GM12891 (cell line): ENCODE data around the gene TUBB3.

Source experiments
- POLR2A ChIP-seq: IDR thresholded peaks from 2 replicates; pipeline ENCODE4 v1.6.1; 2011; ENCODE audit warnings: low read depth, low read length, control low read depth
- POLR2AphosphoS5 ChIP-seq: IDR thresholded peaks from 2 replicates; pipeline ENCODE4 v1.6.1; 2011; ENCODE audit warnings: low read depth, low read length, control low read depth
- POU2F2 ChIP-seq: IDR thresholded peaks from 2 replicates; pipeline ENCODE4 v1.6.1; 2011; ENCODE audit warnings: low read depth, mild to moderate bottlenecking, control low read depth, low read length, moderate library complexity
- SPI1 ChIP-seq: IDR thresholded peaks from 2 replicates; pipeline ENCODE4 v1.6.1; 2011; ENCODE audit warnings: low read depth, low read length, control low read depth

DNA sequence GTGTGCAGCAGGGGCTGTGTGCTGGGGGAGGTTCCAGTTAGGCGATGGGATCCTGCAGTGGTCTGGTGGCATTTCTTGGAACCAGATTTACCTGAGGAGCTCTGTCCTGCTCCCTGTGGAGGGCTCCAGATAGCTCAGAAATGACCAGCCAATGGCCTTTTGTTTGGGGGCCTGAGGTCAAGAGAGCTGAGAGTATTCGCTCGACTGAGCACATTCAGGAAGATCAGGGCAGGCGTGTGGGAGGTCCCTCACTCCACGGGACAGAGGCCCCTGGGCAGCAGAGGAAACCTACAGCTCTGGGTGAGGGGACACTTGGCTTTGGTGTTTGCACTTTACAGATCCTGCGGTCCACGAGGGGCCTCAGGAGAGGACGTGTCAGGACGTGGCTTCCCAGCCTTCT lies 43.6 kb downstream of the TUBB3 start:
- TF ChIP-seq POLR2A (no peak), POU2F2 (no peak), POLR2AphosphoS5 (no peak), SPI1 (no peak)
